ENCODE results near the gene IZUMO4.

- TF ChIP-seq ZNF8 (CRISPR knock-in tag; IDR thresholded peaks at IDR 0.05) (no peak), OSR1 (CRISPR knock-in tag; IDR thresholded peaks at IDR 0.05) (no peak), ESRRG (CRISPR knock-in tag; IDR thresholded peaks at IDR 0.05) (no peak), RARB (CRISPR knock-in tag; IDR thresholded peaks at IDR 0.05) (no peak), ZNF565 (CRISPR knock-in tag; conservative IDR thresholded peaks at IDR 0.05; ENCODE audit: low read depth) (no peak), PATZ1 (CRISPR knock-in tag; IDR thresholded peaks at IDR 0.05; ENCODE audit: borderline replicate concordance) (no peak), CSDC2 (CRISPR knock-in tag; IDR thresholded peaks at IDR 0.05) (no peak), ZFP3 (CRISPR knock-in tag; IDR thresholded peaks at IDR 0.05) (no peak), ZFP30 (CRISPR knock-in tag; IDR thresholded peaks at IDR 0.05) (no peak), PPARA (CRISPR knock-in tag; IDR thresholded peaks at IDR 0.05; ENCODE audit: borderline replicate concordance) (no peak), ZNF70 (CRISPR knock-in tag; IDR thresholded peaks at IDR 0.05) (no peak), SNAI2 (CRISPR knock-in tag; IDR thresholded peaks at IDR 0.05) (no peak), CSRNP3 (CRISPR knock-in tag; IDR thresholded peaks at IDR 0.05) (no peak), TCF4 (CRISPR knock-in tag; IDR thresholded peaks at IDR 0.05; ENCODE audit: borderline replicate concordance) (no peak)
Measured at GRCh38 chr19:2063824-2064223, 32.9 kb upstream of the IZUMO4 start.

All from SK-N-SH treated with all-trans-retinoic acid at 6 μM for 48 hours (cell line).